Esophagus squamous epithelium (tissue), 4 donors: ENCODE data around the gene NR6A1.

Experiments used
- POLR2A ChIP-seq, 4 donors: fragments of 450-650 bp; IDR thresholded peaks; one replicate each; pipeline ENCODE4 v1.6.1; 2017; ENCODE audit warnings: antibody characterized with exemption in 4 of 4, mild to moderate bottlenecking in 4 of 4, moderate library complexity in 3 of 4
- TF ChIP-seq, protein P1 (sequence below), 6 experiments: fragments of 450-650 bp in 4 of 6; fragments of 200-600 bp in 2 of 6; sonication (generic) in 2 of 6; IDR thresholded peaks; one replicate each; pipeline ENCODE4 v1.5.1; 2016 to 2019; ENCODE audit warnings: antibody characterized with exemption in 6 of 6, mild to moderate bottlenecking in 4 of 6, moderate library complexity in 4 of 6

- TF ChIP-seq, protein P1, sequence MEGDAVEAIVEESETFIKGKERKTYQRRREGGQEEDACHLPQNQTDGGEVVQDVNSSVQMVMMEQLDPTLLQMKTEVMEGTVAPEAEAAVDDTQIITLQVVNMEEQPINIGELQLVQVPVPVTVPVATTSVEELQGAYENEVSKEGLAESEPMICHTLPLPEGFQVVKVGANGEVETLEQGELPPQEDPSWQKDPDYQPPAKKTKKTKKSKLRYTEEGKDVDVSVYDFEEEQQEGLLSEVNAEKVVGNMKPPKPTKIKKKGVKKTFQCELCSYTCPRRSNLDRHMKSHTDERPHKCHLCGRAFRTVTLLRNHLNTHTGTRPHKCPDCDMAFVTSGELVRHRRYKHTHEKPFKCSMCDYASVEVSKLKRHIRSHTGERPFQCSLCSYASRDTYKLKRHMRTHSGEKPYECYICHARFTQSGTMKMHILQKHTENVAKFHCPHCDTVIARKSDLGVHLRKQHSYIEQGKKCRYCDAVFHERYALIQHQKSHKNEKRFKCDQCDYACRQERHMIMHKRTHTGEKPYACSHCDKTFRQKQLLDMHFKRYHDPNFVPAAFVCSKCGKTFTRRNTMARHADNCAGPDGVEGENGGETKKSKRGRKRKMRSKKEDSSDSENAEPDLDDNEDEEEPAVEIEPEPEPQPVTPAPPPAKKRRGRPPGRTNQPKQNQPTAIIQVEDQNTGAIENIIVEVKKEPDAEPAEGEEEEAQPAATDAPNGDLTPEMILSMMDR (IDR thresholded peaks at IDR 0.05), result no peak
- no peak for TF ChIP-seq POLR2A (IDR thresholded peaks at IDR 0.05)
Observed at GRCh38 chr9:124709292-124709690, 61.8 kb downstream of the NR6A1 start.
